Breast epithelium (tissue), 3 donors: ENCODE data around the gene LSAMP.

ENCODE experiments used
- CTCF ChIP-seq, 3 donors: fragments of 450-650 bp; IDR thresholded peaks; one replicate each; pipeline ENCODE4 v1.5.1; 2016 to 2017; ENCODE audit warnings: antibody characterized with exemption in 3 of 3, mild to moderate bottlenecking in 3 of 3, moderate library complexity in 3 of 3
- POLR2A ChIP-seq: fragments of 450-650 bp; IDR thresholded peaks from one replicate; pipeline ENCODE4 v1.6.1; 2016; ENCODE audit warnings: antibody characterized with exemption, mild to moderate bottlenecking, moderate library complexity

- TF ChIP-seq POLR2A (no peak), CTCF (IDR thresholded peaks at IDR 0.05) (no peak)
Observed at GRCh38 chr3:116440196-116440595, 5.1 kb downstream of the LSAMP start.
